GM21381 (cell line): ENCODE results near the gene NACC2.
"Not testable (repeated sequence)": the region's sequence is repeated elsewhere in the genome, so short reads cannot be mapped to it uniquely, and the experiment has no call there.

Experiments
- ATAC-seq: cut with Tn5 transposase; IDR thresholded peaks from one replicate; pipeline ENCODE4 v1.9.1; 2021; ENCODE audit warnings: mild to moderate bottlenecking, moderate library complexity; ENCODE audit not compliant: unreplicated experiment

The NACC2 gene

GRCh38 chr9:135968083-135968476 lies 127.0 kb downstream of the NACC2 start:
- ATAC-seq, result no peak

DNA sequence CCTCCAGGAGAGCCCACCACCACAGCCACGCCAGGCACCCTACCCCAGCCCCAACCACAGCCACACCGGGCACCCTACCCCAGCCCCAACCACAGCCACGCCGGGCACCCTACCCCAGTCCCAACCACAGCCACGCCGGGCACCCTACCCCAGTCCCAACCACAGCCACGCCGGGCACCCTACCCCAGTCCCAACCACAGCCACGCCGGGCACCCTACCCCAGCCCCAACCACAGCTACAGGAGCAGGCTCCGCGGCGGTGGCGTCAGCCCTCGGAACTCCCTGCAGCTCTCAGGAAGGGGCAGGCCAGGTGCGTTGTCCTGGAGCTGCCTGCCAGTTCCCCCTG lies 128.2 kb downstream of the NACC2 start:
- not testable (repeated sequence) for ATAC-seq

DNA sequence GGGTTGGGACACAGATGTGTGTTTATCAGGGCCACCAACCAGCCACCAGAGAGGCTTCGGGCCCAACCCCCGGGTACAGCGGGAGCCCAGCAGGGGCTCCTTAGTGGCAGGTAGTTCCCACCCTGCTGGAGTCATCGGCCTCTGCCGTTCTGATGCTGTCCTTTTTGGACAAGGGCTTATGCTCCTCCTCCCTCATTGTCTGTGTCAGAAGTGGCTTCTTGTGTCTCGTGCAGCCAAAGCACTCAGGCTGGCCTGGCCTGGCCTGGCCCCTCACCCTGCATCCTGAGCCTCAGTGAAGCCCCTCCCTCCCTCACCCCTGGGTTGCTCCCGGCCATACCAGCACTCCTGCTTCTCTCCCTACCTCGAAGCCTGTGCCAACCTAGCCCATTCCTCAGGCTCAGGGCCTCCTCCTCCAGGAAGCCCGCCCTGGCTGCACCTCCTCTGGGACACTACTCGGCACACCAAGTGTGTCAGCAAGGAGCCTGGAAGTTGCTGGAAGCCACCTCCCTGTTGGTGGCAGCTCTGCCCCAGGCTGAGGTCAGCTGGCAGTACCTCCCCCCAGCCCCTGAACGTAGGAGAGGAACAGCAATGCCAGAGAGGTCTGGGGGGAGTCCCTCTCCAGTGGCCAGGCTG lies 129.8 kb downstream of the NACC2 start:
- ATAC-seq, result no peak

DNA sequence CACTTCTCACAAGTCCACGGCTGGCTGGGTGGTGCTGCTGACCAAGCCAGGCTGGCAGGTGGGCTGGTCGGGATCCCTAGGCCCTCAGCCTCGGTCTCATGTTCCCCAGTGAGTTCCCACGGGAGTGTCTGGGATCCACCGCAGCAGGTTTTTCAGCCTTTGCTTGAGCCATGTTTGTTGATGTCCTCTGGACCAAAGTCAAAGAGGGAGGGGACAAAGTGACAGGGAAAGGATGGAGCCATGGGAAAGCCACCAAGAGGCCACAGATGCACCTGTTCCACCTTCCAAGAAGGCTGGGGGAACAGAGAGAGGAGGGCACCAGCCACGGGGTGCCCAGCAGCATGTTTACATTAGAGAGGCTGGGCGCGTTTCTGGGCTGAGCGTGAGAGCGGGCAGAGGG lies 131.2 kb downstream of the NACC2 start:
- ATAC-seq, result no peak

GRCh38 chr9:135963338-135963737 lies 131.8 kb downstream of the NACC2 start:
- ATAC-seq, result no peak

- ATAC-seq, result no peak
Measured at GRCh38 chr9:135962696-135963307, 132.3 kb downstream of the NACC2 start.

GRCh38 chr9:135961811-135962695 lies 133.0 kb downstream of the NACC2 start:
- no peak for ATAC-seq

- peak; percentile 91 for ATAC-seq
Measured at GRCh38 chr9:135961277-135961715, 133.8 kb downstream of the NACC2 start, which contains the start of gene UBAC1. UBAC1 (minus strand) TSS chr9:135961373; CDS start chr9:135961162, 211 bp downstream.

GRCh38 chr9:135960411-135961276 lies 134.4 kb downstream of the NACC2 start:
- ATAC-seq, result peak; percentile 21

- ATAC-seq, result no peak
Measured at GRCh38 chr9:135959814-135960213, 135.3 kb downstream of the NACC2 start.

- no peak for ATAC-seq
Measured at GRCh38 chr9:135958485-135958884, 136.6 kb downstream of the NACC2 start.

- ATAC-seq, result no peak
Measured at GRCh38 chr9:135957431-135957830, 137.7 kb downstream of the NACC2 start.

- ATAC-seq, result no peak
Measured at GRCh38 chr9:135956802-135957174, 138.3 kb downstream of the NACC2 start.
